H1 (cell line): ENCODE measurements around the gene RBL1.

ENCODE experiments used
- ATF2 ChIP-seq: IDR thresholded peaks from 2 replicates; pipeline ENCODE4 v1.6.1; 2012; ENCODE audit warnings: low read length, inconsistent platforms
- BCL11A ChIP-seq, 2 experiments: IDR thresholded peaks; one replicate each; pipeline ENCODE4 v1.6.1; 2011; ENCODE audit warnings: low read depth in 2 of 2, low read length in 2 of 2, mild to moderate bottlenecking in 2 of 2
- CREB1 ChIP-seq: IDR thresholded peaks from 2 replicates; pipeline ENCODE4 v1.6.1; 2012; ENCODE audit warnings: inconsistent platforms
- CTCF ChIP-seq, 3 experiments: IDR thresholded peaks; 1 replicate in 2 of 3; 2 replicates in 1 of 3; pipeline versions ENCODE4 v1.5.1 to v1.6.1; 2011; ENCODE audit warnings: low read length in 3 of 3, mild to moderate bottlenecking in 3 of 3, inconsistent platforms in 2 of 3, low read depth in 1 of 3, moderate library complexity in 1 of 3; ENCODE audit not compliant: insufficient read depth in 1 of 3; ENCODE audit errors: control extremely low read depth in 1 of 3
- E2F6 ChIP-seq: IDR thresholded peaks from 2 replicates; pipeline ENCODE4 v1.6.1; 2012; ENCODE audit warnings: inconsistent platforms
- EZH2 ChIP-seq: fragments of 200-600 bp; sonication (generic); IDR thresholded peaks from 2 replicates; pipeline ENCODE4 v1.7.1; 2012; ENCODE audit warnings: low read depth, mild to moderate bottlenecking, moderate library complexity, low read length, inconsistent platforms; ENCODE audit not compliant: severe bottlenecking
- KDM4A ChIP-seq: IDR thresholded peaks from one replicate; pipeline ENCODE4 v1.7.1; 2012; ENCODE audit warnings: low read depth, mild to moderate bottlenecking, moderate library complexity, low read length, inconsistent platforms; ENCODE audit not compliant: severe bottlenecking
- NRF1 ChIP-seq: IDR thresholded peaks from 2 replicates; pipeline ENCODE4 v1.6.1; 2011; ENCODE audit warnings: mild to moderate bottlenecking, low read depth, low read length, improper control_type of control experiment
- RNF2 ChIP-seq: fragments of 200-900, 300-1000 bp; sonication (generic); IDR thresholded peaks from 2 replicates; pipeline ENCODE4 v1.7.1; 2016; ENCODE audit warnings: borderline replicate concordance, low read depth, mild to moderate bottlenecking, antibody characterized with exemption, low read length; ENCODE audit not compliant: poor library complexity, severe bottlenecking; ENCODE audit errors: missing control alignments
- TAF1 ChIP-seq: IDR thresholded peaks from 2 replicates; pipeline ENCODE4 v1.6.1; 2011; ENCODE audit warnings: mild to moderate bottlenecking, low read depth, low read length
- TEAD4 ChIP-seq: IDR thresholded peaks from 2 replicates; pipeline ENCODE4 v1.6.1; 2012; ENCODE audit warnings: low read depth, low read length, inconsistent platforms, mixed read lengths
- ZNF274 ChIP-seq: IDR thresholded peaks from 2 replicates; pipeline ENCODE4 v1.7.0; 2012; ENCODE audit warnings: low read length, borderline replicate concordance; ENCODE audit errors: extremely low read depth

- no peak for TF ChIP-seq CTCF (IDR thresholded peaks at IDR 0.05; ENCODE audit: control extremely low read depth in 1 of 3, insufficient read depth in 1 of 3, low read depth in 1 of 3, low read length in 3 of 3)
- no peak for TF ChIP-seq TAF1
- no peak for TF ChIP-seq CREB1
- TF ChIP-seq ATF2, result no peak
- TF ChIP-seq E2F6, result no peak
- no peak for TF ChIP-seq TEAD4
- TF ChIP-seq EZH2, result no peak
- TF ChIP-seq BCL11A (IDR thresholded peaks at IDR 0.05; ENCODE audit: low read depth in 2 of 2, low read length in 2 of 2), result no peak
- no peak for TF ChIP-seq ZNF274
- TF ChIP-seq RNF2, result no peak
- TF ChIP-seq KDM4A, result no peak
- TF ChIP-seq NRF1, result no peak
Measured at GRCh38 chr20:36969051-36969450, 126.7 kb downstream of the RBL1 start.
